ENCODE measurements around the gene P3H2. TPM values are rescaled to one million over a fixed set of nuclear protein-coding genes. Genes with fewer than 3 reads are reported as not detected.
A peak's percentile ranks its signal among the peaks of the same experiment; 100 is the strongest.

Gene P3H2
- total RNA-seq, 4 donors from 2014 or later: 3.4 to 11.7 (median 7.4) TPM

DNA sequence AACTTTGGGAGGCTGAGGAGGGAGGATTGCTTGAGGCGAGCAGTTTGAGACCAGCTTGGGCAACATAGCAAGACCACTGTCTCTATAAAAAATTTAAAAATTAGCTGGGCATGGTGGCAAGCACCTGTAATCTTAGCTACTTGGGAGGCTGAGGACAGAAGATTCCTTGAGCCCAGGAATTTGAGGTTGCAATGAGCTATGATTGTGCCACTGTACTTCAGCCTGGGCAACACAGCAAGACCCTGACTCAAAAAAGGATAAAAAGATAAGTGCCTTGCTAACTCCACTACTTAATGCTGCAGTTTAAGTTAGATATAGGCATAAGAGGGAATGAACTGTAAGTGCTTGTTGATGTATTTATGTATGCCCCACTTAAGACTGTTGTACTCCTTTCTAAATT is 102.2 kb downstream of the P3H2 start:
- no peak for DNase-seq (ENCODE audit: low spot score)
- TF ChIP-seq, protein P1, sequence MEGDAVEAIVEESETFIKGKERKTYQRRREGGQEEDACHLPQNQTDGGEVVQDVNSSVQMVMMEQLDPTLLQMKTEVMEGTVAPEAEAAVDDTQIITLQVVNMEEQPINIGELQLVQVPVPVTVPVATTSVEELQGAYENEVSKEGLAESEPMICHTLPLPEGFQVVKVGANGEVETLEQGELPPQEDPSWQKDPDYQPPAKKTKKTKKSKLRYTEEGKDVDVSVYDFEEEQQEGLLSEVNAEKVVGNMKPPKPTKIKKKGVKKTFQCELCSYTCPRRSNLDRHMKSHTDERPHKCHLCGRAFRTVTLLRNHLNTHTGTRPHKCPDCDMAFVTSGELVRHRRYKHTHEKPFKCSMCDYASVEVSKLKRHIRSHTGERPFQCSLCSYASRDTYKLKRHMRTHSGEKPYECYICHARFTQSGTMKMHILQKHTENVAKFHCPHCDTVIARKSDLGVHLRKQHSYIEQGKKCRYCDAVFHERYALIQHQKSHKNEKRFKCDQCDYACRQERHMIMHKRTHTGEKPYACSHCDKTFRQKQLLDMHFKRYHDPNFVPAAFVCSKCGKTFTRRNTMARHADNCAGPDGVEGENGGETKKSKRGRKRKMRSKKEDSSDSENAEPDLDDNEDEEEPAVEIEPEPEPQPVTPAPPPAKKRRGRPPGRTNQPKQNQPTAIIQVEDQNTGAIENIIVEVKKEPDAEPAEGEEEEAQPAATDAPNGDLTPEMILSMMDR (IDR thresholded peaks at IDR 0.05): no peak
- no peak for ATAC-seq (ENCODE audit: low FRiP score)

DNA sequence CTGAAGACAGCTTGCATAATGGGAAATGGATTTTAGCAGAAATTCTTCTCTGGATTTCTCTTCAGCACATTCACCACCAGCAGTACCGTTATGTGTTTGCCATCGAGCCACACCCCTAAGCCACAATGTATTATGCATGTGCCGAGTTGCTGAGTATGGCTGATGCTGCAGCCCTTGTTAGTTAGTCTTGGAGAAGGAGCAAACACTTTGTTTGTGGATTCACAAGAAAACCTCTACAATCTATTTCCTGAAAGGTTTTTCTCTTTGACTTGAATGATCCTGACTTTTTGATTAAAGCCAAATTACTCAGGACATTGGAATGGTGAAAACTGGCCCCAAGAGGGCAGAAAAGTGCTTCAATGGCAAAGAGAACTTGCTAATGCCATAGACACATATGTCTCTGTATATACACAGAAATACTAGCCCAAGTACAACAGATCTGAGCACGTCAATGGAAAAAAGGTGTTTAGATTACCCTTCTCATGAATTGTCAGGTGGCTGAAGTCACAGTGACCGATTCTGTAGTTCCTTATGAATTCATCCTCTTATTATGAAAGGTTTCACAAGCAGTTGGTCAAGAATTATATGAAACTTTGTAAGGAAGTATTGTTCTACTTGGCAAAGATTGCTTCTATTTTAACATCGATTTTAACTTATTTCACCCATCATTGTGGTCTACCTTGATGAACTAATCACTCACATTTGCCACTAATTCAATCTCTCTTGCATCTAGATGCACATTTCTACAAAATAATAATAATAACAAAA is 103.0 kb downstream of the P3H2 start:
- TF ChIP-seq, protein P1 (IDR thresholded peaks at IDR 0.05): no peak
- ATAC-seq (ENCODE audit: low FRiP score): peak; percentile 68

DNA sequence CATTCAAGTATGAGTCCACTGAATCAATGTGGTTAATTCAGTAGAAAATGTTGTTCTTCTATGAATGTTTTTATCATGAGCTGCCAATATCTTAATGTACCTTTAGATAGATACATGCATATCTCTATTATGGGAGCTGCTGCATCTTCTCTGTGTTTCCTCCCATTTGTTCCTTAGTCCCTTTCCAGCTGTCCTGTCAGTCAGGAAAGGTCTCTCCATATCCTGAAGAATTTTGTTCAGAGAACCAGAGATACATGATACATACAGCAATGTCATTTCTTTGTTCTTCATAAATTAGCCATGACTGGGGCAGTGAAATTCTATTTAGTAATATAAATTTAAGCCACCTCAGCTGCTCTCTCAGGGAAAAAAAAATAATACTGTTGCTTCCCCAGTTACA is 103.7 kb downstream of the P3H2 start:
- TF ChIP-seq, protein P1 (IDR thresholded peaks at IDR 0.05): no peak

More for the DNA sequence above, 103.0 kb downstream of the P3H2 start:
- DNase-seq (ENCODE audit: low spot score): no peak

DNA sequence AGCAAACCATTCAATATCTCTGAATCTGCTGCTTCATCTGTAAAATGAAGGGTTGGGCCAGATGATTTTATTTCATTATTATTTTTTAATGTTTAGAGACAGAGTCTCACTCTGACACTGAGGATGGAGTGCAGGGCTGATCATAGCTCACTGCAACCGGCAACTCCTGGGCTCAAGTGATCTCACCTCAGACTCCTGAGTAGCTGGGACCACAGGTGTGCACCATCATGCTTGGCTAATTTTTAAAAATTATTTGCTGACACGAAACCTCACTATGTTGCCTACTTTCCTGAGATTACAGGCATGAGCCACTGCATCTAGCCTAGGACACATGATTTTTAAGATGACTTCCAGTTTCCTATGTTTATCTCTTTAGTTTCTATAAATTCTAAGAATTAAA is 105.8 kb downstream of the P3H2 start:
- no peak for ATAC-seq (ENCODE audit: low FRiP score)
- DNase-seq (ENCODE audit: low spot score): no peak
- TF ChIP-seq, protein P1 (IDR thresholded peaks at IDR 0.05): no peak

More for the DNA sequence above, 103.7 kb downstream of the P3H2 start:
- ATAC-seq (ENCODE audit: low FRiP score): no peak
- DNase-seq (ENCODE audit: low spot score): no peak

DNA sequence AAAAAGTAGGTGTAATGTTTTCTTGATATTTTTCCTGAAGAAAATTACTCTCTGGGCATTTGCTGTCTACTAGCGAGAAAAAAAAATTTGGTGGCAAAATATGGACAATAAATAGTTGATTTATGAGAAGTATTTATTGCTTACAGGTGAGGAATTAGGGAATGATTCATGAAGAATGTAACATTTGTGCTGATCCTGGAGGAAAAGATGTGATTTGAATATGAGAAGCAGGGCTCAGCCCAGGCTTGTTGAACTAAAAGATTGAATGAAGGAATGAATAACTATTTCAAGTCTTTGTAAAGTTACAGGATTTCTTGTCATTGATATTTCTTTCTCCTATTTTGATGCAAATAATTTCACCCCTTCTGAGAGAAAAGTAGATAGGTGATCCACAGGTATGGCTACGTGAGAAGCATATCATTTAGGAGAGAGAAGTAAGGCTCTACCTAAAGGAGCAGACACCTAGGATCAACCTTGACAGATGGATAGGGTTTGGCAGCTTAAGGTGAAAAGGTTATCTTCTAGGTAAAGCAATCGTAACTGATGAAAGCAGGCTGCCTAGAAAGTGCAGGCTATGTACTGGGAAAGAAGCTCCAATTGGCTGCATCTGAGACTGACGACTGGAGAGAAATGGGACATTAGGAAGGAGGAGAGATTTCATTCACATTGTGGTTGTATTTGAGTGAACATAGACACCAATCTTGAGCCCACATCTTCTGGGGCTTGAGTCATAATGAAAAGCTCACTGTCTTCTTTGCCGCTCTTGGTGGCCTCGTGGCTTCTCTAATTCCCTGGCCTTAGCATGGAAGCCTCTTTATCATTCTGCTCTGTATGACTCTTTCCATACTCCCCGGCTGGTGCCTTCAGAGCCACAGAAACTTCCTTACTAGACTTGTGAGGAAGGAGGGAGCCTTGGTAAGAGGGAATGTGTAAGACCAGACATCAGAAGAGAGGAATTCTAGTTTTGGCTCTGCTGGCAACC is 106.5 kb downstream of the P3H2 start:
- no peak for DNase-seq (ENCODE audit: low spot score)
- ATAC-seq (ENCODE audit: low FRiP score): no peak
- TF ChIP-seq, protein P1 (IDR thresholded peaks at IDR 0.05): no peak

DNA sequence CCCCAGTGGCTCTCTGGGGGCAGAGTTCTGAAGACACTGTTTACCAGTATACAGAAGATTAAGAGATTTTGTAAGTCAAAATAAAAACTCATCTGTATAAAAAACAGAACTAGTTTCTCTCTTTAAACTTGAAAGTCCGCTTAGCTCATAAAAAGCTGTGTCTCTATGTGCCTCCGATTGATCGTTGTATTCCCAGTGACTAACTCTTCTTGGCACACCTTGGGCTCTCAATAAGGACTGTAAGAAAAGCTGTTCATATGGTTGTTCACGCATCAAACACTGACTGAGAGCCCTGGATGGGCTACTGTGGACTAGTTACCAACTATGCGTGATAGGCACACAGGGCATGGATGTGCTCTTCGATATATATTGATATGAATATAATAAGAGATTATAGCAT is 107.9 kb downstream of the P3H2 start:
- no peak for DNase-seq (ENCODE audit: low spot score)
- no peak for ATAC-seq (ENCODE audit: low FRiP score)
- TF ChIP-seq, protein P1 (IDR thresholded peaks at IDR 0.05): no peak

Measured in omental fat pad (tissue), 4 donors.